Breast epithelium (tissue), 3 donors: ENCODE results near the gene KIF26B.

ENCODE experiments used
- POLR2A ChIP-seq: fragments of 450-650 bp; IDR thresholded peaks from one replicate; pipeline ENCODE4 v1.6.1; 2016; ENCODE audit warnings: antibody characterized with exemption, mild to moderate bottlenecking, moderate library complexity
- POLR2AphosphoS5 ChIP-seq, 3 donors: sonication (generic); formaldehyde crosslinking; IDR thresholded peaks; one replicate each; pipeline ENCODE4 v1.6.1; 2017; ENCODE audit warnings: antibody characterized with exemption in 3 of 3
- TF ChIP-seq, protein P1 (sequence below), 3 donors: fragments of 450-650 bp; IDR thresholded peaks; one replicate each; pipeline ENCODE4 v1.5.1; 2016 to 2017; ENCODE audit warnings: antibody characterized with exemption in 3 of 3, mild to moderate bottlenecking in 3 of 3, moderate library complexity in 3 of 3

DNA sequence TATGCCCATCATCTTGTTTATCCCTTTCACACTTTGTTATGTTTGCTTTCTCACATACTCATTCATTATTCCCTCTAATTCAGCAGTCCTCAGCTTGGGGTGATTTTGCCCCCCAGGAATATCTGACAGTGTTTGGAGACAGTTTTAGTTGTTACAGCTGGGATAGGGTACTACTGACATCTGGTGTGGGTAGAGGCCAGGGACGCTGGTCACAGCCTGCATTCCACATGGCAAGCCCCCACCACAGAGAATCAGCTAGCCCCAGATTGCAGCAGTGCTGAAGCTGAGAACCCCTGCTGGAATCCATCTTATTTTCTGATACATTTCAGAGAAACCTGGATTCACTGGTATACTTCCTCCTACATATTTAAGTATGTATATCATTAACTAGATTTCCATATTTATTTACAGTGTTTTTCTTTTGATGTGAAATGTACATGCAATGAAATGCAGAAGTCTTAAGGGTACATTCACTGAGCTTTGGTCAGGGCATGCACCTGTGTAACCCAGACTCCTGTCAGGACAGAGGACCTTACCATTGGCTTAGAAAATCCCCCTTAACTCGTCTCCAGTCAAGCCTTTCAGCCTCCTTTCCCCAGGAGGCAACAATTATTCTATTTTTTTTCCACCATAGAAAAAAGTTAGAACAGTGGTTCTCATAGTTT lies 68.3 kb downstream of the KIF26B start:
- TF ChIP-seq, protein P1, sequence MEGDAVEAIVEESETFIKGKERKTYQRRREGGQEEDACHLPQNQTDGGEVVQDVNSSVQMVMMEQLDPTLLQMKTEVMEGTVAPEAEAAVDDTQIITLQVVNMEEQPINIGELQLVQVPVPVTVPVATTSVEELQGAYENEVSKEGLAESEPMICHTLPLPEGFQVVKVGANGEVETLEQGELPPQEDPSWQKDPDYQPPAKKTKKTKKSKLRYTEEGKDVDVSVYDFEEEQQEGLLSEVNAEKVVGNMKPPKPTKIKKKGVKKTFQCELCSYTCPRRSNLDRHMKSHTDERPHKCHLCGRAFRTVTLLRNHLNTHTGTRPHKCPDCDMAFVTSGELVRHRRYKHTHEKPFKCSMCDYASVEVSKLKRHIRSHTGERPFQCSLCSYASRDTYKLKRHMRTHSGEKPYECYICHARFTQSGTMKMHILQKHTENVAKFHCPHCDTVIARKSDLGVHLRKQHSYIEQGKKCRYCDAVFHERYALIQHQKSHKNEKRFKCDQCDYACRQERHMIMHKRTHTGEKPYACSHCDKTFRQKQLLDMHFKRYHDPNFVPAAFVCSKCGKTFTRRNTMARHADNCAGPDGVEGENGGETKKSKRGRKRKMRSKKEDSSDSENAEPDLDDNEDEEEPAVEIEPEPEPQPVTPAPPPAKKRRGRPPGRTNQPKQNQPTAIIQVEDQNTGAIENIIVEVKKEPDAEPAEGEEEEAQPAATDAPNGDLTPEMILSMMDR (IDR thresholded peaks at IDR 0.05): no peak
- TF ChIP-seq POLR2AphosphoS5 (IDR thresholded peaks at IDR 0.05) (no peak), POLR2A (no peak)
